ENCODE measurements around the gene RPS6KA6. TPM values are rescaled to one million over a fixed set of nuclear protein-coding genes. Genes with fewer than 3 reads are reported as not detected.

RPS6KA6 gene
- total RNA-seq, 1 experiment from 2014 or later = 5.9 TPM

DNA sequence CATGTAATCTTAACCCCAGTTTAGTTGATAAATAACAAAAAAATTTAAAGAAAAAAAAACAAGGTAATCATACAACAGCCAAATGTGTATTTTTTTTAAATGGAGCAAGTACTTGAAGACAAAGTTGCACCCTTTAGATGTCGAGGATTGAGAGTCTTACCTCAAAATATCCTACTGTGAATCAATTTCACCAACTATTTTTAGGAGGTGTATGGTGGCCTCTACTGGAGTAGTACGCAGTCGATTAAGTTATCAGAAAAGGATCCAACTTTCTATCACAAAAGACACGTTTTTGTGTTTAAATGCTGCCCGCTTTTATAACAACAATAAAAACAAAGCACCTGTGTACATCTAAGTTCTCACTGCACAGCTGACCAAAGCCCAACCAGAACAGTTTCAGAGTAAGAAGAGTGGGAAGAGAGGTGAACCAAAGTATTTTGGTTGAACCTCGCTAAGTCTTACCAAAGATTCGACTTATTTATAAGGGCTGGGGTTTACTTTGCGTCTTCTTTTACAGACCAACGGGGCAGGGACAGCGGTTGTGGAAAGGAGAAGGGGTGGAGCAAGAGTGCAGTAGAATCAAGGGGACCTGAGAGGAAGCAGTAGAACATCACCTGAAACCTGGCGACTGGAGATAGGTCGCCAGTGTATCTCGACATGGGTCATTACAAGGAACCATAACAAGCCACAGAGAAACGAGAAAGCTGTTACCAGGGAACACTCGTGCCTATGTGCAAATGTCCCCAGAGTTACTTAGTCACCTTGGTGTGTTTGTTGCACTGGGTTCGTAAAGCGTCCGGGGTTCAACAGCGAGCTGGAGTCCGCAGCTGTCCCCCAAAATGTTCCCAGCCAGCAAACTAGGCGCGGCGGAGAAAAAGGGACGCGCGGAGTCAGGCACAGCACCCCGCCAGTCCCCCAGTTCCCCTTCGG is 1.1 kb downstream of the RPS6KA6 start:
- H3K27me3 ChIP-seq (replicated peaks) = no peaks in the 10 kb centered on the region
- H3K4me3 ChIP-seq = peak overlapping the region; percentile 62
- no peak overlapping the region for H3K27ac ChIP-seq
- no peaks in the 10 kb centered on the region for H3K36me3 ChIP-seq
- H3K9me3 ChIP-seq (replicated peaks) = no peaks in the 10 kb centered on the region
- no peak for DNase-seq (ENCODE audit: low read depth in 1 of 2, low spot score in 2 of 2)
- no peaks in the 10 kb centered on the region for H3K4me1 ChIP-seq (replicated peaks)

DNA sequence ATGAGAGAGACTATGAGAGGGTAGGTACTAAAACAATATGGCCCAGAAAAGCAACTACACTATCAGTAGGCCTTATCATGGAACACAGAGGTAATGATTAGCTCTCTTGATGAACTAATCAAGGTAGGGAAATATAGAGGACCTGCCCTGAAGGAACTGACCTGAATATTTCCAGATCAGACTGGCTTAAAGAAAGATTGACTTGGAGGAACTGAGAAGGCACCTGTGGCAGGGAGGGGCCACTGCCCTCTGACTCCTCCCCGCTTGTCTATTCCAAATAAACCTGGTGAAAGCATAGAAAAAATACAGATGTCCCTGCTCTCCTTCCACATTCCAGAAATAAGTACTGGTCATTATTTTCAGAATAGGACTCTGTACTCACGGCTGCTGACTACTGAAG is 5.5 kb downstream of the RPS6KA6 start:
- H3K36me3 ChIP-seq = no peaks in the 10 kb centered on the region
- H3K27me3 ChIP-seq (replicated peaks) = no peaks in the 10 kb centered on the region
- H3K27ac ChIP-seq = no peak overlapping the region
- no peak overlapping the region for H3K4me3 ChIP-seq
- no peak for DNase-seq (ENCODE audit: low read depth in 1 of 2, low spot score in 2 of 2)
- H3K9me3 ChIP-seq (replicated peaks) = no peaks in the 10 kb centered on the region
- no peaks in the 10 kb centered on the region for H3K4me1 ChIP-seq (replicated peaks)

DNA sequence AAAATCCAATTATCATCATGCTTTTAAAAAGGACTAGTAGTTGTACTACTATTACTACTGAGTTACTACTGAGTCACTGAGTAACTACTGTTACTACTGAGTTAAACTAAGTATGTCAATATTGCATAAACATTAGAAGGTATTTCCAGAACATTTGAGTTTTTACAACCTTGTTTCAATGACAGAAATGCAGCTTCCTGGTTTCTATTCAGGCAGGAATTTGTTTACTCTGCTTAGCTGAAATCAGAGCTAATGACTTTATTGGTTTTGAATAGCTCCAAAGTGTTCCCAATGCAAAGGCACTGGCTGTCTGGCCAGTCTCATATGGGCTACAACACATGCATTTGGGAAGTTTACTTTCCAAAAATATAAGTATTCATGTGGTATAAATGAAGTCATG is 12.0 kb downstream of the RPS6KA6 start:
- Histone ChIP-seq H3K27me3 (replicated peaks) (no peaks in the 10 kb centered on the region), H3K9me3 (replicated peaks) (no peaks in the 10 kb centered on the region), H3K36me3 (no peaks in the 10 kb centered on the region), H3K4me3 (no peak overlapping the region), H3K4me1 (replicated peaks) (no peaks in the 10 kb centered on the region), H3K27ac (no peak overlapping the region)
- no peak for DNase-seq (ENCODE audit: low read depth in 1 of 2, low spot score in 2 of 2)

DNA sequence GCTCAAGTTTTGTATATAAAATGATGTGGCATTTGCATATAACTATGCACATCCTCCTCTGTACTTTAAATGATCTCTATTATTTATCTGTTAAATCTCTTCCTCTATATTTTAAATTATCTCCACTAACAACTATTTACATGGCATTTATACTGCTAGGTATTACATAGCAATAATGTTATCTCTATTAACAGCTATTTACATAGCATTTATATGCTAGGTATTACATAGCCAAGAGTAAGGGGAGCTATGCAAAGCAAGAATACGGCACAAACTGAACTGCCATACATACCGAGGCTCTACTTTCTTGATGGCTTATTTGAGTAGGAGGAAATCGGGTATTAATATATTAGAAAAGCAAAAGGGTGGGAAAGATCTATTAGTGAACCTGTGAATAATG is 12.7 kb downstream of the RPS6KA6 start:
- H3K27ac ChIP-seq = no peak overlapping the region
- no peaks in the 10 kb centered on the region for H3K27me3 ChIP-seq (replicated peaks)
- no peaks in the 10 kb centered on the region for H3K4me1 ChIP-seq (replicated peaks)
- DNase-seq (ENCODE audit: low read depth in 1 of 2, low spot score in 2 of 2) = no peak
- no peaks in the 10 kb centered on the region for H3K36me3 ChIP-seq
- H3K4me3 ChIP-seq = no peak overlapping the region
- H3K9me3 ChIP-seq (replicated peaks) = no peaks in the 10 kb centered on the region

DNA sequence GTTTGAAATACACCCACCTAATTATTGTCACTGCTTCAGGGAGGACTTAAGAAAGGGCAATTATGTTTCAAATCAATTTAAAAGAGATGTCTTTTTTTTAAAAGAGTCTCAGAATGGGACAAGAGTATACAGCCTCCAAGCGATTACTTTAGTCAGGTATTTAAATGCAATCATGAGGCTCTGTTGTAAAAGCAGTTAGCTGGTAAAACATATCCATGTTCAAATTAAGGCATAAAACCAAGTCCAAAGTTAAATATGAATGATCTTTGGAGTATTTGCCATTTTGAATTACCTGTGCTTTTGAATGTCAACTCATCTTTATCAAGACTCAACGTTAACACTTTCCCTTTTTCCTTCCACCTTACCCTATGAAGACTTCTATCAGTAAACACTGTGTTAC is 13.7 kb downstream of the RPS6KA6 start:
- no peak for DNase-seq (ENCODE audit: low read depth in 1 of 2, low spot score in 2 of 2)
- no peak overlapping the region for H3K27ac ChIP-seq

DNA sequence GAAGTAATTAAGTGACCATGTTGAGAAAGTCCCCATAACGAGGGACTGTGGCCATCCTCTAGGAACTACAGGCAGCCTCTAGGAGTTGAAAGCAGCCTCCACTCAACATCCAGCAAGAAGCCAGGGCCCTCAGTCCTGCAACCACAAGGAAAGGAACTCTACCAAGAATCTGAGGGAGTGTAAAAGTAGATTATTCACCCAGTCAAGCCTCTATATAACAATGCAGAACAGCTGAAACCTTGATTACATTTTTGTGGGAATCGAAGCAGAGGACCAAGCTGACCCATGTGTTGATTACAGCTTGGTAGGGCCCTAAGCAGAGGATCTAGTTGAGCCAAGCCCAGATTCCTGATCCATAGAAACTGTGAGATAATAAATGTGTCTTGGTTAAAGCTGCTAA is 17.1 kb downstream of the RPS6KA6 start:
- H3K27ac ChIP-seq = no peak overlapping the region
- H3K4me1 ChIP-seq (replicated peaks) = no peaks in the 10 kb centered on the region
- no peaks in the 10 kb centered on the region for H3K36me3 ChIP-seq
- H3K27me3 ChIP-seq (replicated peaks) = no peaks in the 10 kb centered on the region
- no peaks in the 10 kb centered on the region for H3K9me3 ChIP-seq (replicated peaks)
- no peak for DNase-seq (ENCODE audit: low read depth in 1 of 2, low spot score in 2 of 2)
- no peak overlapping the region for H3K4me3 ChIP-seq

More for the DNA sequence above, 13.7 kb downstream of the RPS6KA6 start:
- Histone ChIP-seq H3K36me3 (no peaks in the 10 kb centered on the region), H3K27me3 (replicated peaks) (no peaks in the 10 kb centered on the region), H3K4me1 (replicated peaks) (no peaks in the 10 kb centered on the region), H3K4me3 (no peak overlapping the region), H3K9me3 (replicated peaks) (no peaks in the 10 kb centered on the region)

DNA sequence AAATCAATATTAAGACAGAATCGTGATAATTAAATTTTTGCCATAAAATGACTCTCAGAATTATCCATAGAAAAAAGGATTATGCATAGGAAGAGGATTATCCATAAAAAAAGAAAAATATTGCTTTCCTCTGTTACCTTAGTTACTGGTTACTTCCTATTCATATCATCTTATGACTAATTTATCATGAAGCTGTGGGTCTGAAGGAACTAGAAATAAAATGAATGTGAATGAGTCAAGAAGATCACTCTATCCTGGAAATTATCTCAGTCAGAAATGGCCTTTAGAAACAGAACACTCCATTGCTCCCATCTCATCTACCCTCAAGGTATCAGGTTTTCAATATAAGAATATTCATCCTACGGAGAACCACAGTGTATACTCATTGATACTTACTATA is 19.4 kb downstream of the RPS6KA6 start:
- H3K27me3 ChIP-seq (replicated peaks) = no peaks in the 10 kb centered on the region
- H3K9me3 ChIP-seq (replicated peaks) = no peaks in the 10 kb centered on the region
- no peak for DNase-seq (ENCODE audit: low read depth in 1 of 2, low spot score in 2 of 2)
- H3K4me1 ChIP-seq (replicated peaks) = no peaks in the 10 kb centered on the region
- no peak overlapping the region for H3K27ac ChIP-seq
- no peaks in the 10 kb centered on the region for H3K36me3 ChIP-seq
- H3K4me3 ChIP-seq = no peak overlapping the region

DNA sequence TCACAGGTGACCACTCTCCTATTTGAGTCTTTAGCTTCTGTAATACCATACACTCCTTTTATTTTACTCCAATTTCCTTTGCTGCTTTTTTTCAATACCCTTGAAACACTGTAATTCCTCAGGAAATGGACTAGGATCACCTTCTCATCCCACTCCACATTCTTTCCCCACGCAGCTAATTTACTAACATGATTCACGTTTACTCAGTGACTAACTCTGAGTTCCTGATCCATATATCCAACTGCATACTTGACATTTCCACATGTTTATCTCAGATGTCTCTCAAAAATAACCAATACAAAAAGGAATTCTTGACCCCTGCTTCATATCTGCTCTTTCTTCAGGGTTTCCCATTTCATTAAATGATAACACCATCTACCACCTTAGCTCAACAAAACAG is 19.9 kb downstream of the RPS6KA6 start:
- Histone ChIP-seq H3K36me3 (no peaks in the 10 kb centered on the region), H3K27ac (no peak overlapping the region), H3K9me3 (replicated peaks) (no peaks in the 10 kb centered on the region), H3K4me1 (replicated peaks) (no peaks in the 10 kb centered on the region), H3K27me3 (replicated peaks) (no peaks in the 10 kb centered on the region), H3K4me3 (no peak overlapping the region)
- no peak for DNase-seq (ENCODE audit: low read depth in 1 of 2, low spot score in 2 of 2)

DNA sequence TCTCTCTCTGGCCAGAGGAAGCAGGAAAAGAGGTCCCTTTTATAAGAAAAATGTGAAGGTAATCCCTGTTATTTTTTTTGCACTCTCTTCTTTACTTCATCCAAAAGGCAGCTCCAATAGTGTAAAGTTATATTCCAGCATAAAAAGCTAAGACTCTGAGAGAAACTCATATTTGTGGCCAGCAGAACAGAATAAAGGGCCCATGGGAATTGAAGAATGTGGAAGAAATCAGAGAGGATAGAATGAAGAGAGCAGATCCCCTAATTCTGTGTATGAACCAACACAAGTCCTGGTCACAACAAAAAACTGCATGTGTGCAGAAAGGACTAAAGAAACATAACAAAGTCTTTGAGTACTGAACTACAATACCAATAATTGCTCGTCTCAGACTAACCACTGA is 22.3 kb downstream of the RPS6KA6 start:
- no peak overlapping the region for H3K4me3 ChIP-seq
- no peak for DNase-seq (ENCODE audit: low read depth in 1 of 2, low spot score in 2 of 2)
- H3K27ac ChIP-seq = no peak overlapping the region
- no peaks in the 10 kb centered on the region for H3K4me1 ChIP-seq (replicated peaks)
- no peaks in the 10 kb centered on the region for H3K27me3 ChIP-seq (replicated peaks)
- H3K36me3 ChIP-seq = no peaks in the 10 kb centered on the region
- H3K9me3 ChIP-seq (replicated peaks) = no peaks in the 10 kb centered on the region

DNA sequence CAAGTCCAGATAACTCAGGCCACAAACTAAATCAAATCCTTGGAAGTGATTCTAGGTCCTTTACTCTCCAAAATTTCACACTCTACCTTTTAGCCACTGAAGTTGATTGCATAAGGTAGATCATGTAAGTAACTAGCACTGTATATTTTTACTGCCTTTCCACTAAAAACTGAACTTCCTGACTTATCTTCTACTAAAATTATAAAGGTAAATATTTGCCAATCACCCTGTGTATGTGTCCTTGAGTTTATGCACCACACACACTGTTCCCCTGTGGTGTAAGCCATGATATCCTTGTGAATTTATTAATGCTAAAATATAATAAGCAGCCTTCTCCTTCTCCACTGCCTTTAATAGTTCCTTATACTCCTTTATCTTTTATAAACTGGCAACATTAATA is 25.6 kb downstream of the RPS6KA6 start:
- no peaks in the 10 kb centered on the region for H3K27me3 ChIP-seq (replicated peaks)
- DNase-seq (ENCODE audit: low read depth in 1 of 2, low spot score in 2 of 2) = no peak
- no peaks in the 10 kb centered on the region for H3K36me3 ChIP-seq
- no peaks in the 10 kb centered on the region for H3K9me3 ChIP-seq (replicated peaks)
- H3K4me1 ChIP-seq (replicated peaks) = no peaks in the 10 kb centered on the region
- no peak overlapping the region for H3K27ac ChIP-seq
- no peak overlapping the region for H3K4me3 ChIP-seq

DNA sequence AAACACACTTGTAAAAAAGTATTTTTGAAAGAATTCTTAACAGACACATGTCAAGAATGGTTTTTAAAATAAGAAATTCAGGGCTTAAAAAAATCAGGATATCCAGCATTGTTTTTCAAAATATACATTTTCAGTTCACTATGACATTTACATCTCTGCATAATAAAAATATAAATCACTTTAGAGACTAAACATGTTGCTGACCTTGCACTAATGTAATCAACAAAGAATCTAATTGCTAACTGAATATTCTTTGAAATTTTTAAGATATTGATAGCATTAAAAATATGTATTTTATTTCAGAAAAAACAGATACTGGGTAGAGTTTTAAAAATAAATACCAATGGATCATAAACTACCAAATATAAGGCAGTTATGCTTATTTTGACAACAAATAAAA is 26.4 kb downstream of the RPS6KA6 start:
- no peaks in the 10 kb centered on the region for H3K9me3 ChIP-seq (replicated peaks)
- DNase-seq (ENCODE audit: low read depth in 1 of 2, low spot score in 2 of 2) = no peak
- no peak overlapping the region for H3K27ac ChIP-seq
- H3K27me3 ChIP-seq (replicated peaks) = no peaks in the 10 kb centered on the region
- H3K4me3 ChIP-seq = no peak overlapping the region
- no peaks in the 10 kb centered on the region for H3K36me3 ChIP-seq
- H3K4me1 ChIP-seq (replicated peaks) = no peaks in the 10 kb centered on the region

DNA sequence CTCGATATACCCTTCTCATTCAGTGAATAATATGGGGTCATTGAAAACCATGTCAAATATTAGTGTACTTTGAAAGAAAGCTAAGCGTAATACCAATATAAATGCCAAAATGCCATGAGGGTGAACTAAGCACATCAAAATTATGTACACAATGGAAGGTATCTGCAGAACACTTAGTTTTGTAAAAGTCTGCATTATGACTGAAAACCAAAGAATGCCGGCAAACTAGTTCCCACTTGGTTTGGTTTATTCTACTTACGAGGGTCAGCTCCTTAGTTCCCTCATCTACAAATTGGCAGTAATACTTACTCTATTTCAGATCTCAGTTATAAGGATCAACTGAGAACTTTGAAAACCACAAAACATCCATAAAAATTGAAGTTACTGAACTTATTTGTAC is 27.3 kb downstream of the RPS6KA6 start:
- Histone ChIP-seq H3K4me3 (no peak overlapping the region), H3K9me3 (replicated peaks) (no peaks in the 10 kb centered on the region), H3K27ac (no peak overlapping the region), H3K4me1 (replicated peaks) (no peaks in the 10 kb centered on the region), H3K27me3 (replicated peaks) (no peaks in the 10 kb centered on the region), H3K36me3 (no peaks in the 10 kb centered on the region)
- DNase-seq (ENCODE audit: low read depth in 1 of 2, low spot score in 2 of 2) = no peak

DNA sequence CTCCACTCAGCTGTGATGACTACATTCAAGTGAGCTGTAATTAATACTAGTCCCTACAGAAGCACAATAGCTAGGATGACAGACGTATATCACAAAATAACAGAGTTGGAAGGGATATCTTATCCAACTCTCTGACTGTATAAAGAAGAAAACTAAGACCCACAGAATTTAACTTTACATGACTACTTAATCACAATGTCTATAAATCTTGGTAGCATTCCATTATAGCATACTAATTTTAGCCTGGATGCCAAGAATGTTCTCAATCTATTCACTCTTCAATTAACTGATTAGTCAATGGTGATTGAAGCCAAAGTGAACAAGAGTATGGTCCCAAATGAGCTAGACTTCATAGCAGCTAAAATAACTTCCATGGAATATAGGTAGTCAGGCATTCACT is 31.2 kb downstream of the RPS6KA6 start:
- no peaks in the 10 kb centered on the region for H3K36me3 ChIP-seq
- H3K4me1 ChIP-seq (replicated peaks) = no peaks in the 10 kb centered on the region
- no peak for DNase-seq (ENCODE audit: low read depth in 1 of 2, low spot score in 2 of 2)
- H3K27me3 ChIP-seq (replicated peaks) = no peaks in the 10 kb centered on the region
- H3K27ac ChIP-seq = no peak overlapping the region
- no peak overlapping the region for H3K4me3 ChIP-seq
- no peaks in the 10 kb centered on the region for H3K9me3 ChIP-seq (replicated peaks)

DNA sequence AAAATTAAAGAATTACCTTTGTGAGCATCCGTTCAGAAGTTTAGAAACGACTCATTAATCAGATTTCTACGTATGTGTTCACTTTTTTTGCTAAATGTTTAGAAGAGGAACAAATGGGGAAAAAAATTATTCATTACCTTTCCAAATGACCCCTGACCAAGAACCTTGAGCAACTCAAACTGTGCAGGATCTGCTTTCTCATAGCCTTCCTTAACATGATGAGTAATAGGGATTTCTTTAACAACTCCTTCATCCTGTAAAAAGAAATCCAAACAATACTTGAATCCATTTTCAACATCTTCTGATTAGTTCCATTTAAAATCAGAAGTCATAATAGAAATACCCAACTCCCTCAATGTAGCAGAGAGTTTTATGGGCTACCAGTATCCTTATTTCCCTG is 32.1 kb downstream of the RPS6KA6 start:
- no peaks in the 10 kb centered on the region for H3K27me3 ChIP-seq (replicated peaks)
- H3K4me3 ChIP-seq = no peak overlapping the region
- H3K4me1 ChIP-seq (replicated peaks) = no peaks in the 10 kb centered on the region
- H3K27ac ChIP-seq = no peak overlapping the region
- no peak for DNase-seq (ENCODE audit: low read depth in 1 of 2, low spot score in 2 of 2)
- no peaks in the 10 kb centered on the region for H3K9me3 ChIP-seq (replicated peaks)
- no peaks in the 10 kb centered on the region for H3K36me3 ChIP-seq

DNA sequence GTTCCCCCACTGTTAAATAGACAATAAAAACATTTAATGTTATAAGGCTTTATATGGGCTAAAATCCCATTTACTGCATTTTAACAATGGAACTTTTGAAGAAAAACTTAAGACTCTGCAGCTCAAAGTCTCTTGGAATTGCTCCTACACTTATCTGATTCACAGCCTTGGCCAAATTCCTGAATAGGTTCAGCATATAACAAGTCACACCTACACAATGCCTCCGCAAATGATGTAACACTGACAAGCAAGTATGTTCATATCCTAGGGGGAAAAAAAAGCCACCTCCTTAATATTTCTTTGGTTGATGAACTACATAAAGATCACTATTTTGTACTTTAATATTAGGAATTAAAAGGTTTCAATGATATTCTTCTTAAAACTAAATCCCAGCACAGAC is 34.5 kb downstream of the RPS6KA6 start:
- no peaks in the 10 kb centered on the region for H3K9me3 ChIP-seq (replicated peaks)
- no peaks in the 10 kb centered on the region for H3K36me3 ChIP-seq
- H3K27me3 ChIP-seq (replicated peaks) = no peaks in the 10 kb centered on the region
- no peak overlapping the region for H3K27ac ChIP-seq
- H3K4me1 ChIP-seq (replicated peaks) = no peaks in the 10 kb centered on the region
- no peak for DNase-seq (ENCODE audit: low read depth in 1 of 2, low spot score in 2 of 2)
- H3K4me3 ChIP-seq = no peak overlapping the region
